HepG2 (cell line): ENCODE results near the gene NME1. TPM values are rescaled to one million over a fixed set of nuclear protein-coding genes. Genes with fewer than 3 reads are reported as not detected.

ENCODE experiments used
- ARID4A ChIP-seq: sonication (generic); formaldehyde crosslinking; IDR thresholded peaks from 2 replicates; pipeline ENCODE4 v1.5.0; 2020; ENCODE audit warnings: mild to moderate bottlenecking, missing genetic modification reagents, borderline replicate concordance
- BCL3 ChIP-seq: sonication (generic); formaldehyde crosslinking; IDR thresholded peaks from 2 replicates; pipeline ENCODE4 v1.5.1; 2020; ENCODE audit warnings: mild to moderate bottlenecking, missing genetic modification reagents, moderate library complexity
- CBX5 ChIP-seq: sonication (generic); formaldehyde crosslinking; IDR thresholded peaks from 2 replicates; pipeline ENCODE4 v1.4.0; 2020; ENCODE audit warnings: missing genetic modification reagents, borderline replicate concordance
- CENPT ChIP-seq: sonication (generic); formaldehyde crosslinking; IDR thresholded peaks from 2 replicates; pipeline ENCODE4 v1.8.0; 2022; ENCODE audit warnings: low read depth, mild to moderate bottlenecking, moderate library complexity, missing genetic modification reagents
- GPN1 ChIP-seq: sonication (generic); formaldehyde crosslinking; IDR thresholded peaks from 2 replicates; pipeline ENCODE4 v1.5.1; 2020; ENCODE audit warnings: missing genetic modification reagents, borderline replicate concordance
- MEIS1 ChIP-seq: sonication (generic); formaldehyde crosslinking; IDR thresholded peaks from 2 replicates; pipeline ENCODE4 v1.9.0; 2021; ENCODE audit warnings: mild to moderate bottlenecking, missing genetic modification reagents, moderate library complexity, borderline replicate concordance
- NR0B2 ChIP-seq: sonication (generic); formaldehyde crosslinking; IDR thresholded peaks from 2 replicates; pipeline ENCODE4 v1.4.0; 2020; ENCODE audit warnings: mild to moderate bottlenecking, missing genetic modification reagents
- PHF8 ChIP-seq: sonication (generic); formaldehyde crosslinking; IDR thresholded peaks from 2 replicates; pipeline ENCODE4 v1.5.0; 2020; ENCODE audit warnings: missing genetic modification reagents
- TAF15 ChIP-seq: fragments of 200-400 bp; formaldehyde crosslinking; IDR thresholded peaks from one replicate; pipeline ENCODE4 v1.6.1; 2018; ENCODE audit warnings: mild to moderate bottlenecking, low read depth, low read length; ENCODE audit not compliant: poor library complexity, severe bottlenecking
- XBP1 ChIP-seq: sonication (generic); formaldehyde crosslinking; IDR thresholded peaks from 2 replicates; pipeline ENCODE4 v1.5.0; 2020; ENCODE audit warnings: missing genetic modification reagents
- YY1 ChIP-seq: IDR thresholded peaks from 2 replicates; pipeline ENCODE4 v1.6.1; 2011; ENCODE audit warnings: low read length, low read depth, moderate library complexity, mild to moderate bottlenecking; ENCODE audit not compliant: insufficient read depth, insufficient replicate concordance
- ZBTB26 ChIP-seq: IDR thresholded peaks from 2 replicates; pipeline ENCODE4 v1.6.1; 2016; ENCODE audit warnings: missing compliant biosample characterization, missing genetic modification reagents, borderline replicate concordance
- ZBTB7A ChIP-seq: sonication (generic); formaldehyde crosslinking; IDR thresholded peaks from 2 replicates; pipeline ENCODE4 v1.8.0; 2022; ENCODE audit warnings: mild to moderate bottlenecking, missing genetic modification reagents
- ZFP36L2 ChIP-seq: sonication (generic); formaldehyde crosslinking; IDR thresholded peaks from 2 replicates; pipeline ENCODE4 v1.4.0; 2020; ENCODE audit warnings: missing genetic modification reagents
- ZNF235 ChIP-seq: sonication (generic); formaldehyde crosslinking; IDR thresholded peaks from 2 replicates; pipeline ENCODE4 v1.8.1; 2023; ENCODE audit warnings: mild to moderate bottlenecking, missing genetic modification reagents, borderline replicate concordance
- ZNF709 ChIP-seq: sonication (generic); formaldehyde crosslinking; IDR thresholded peaks from 2 replicates; pipeline ENCODE4 v1.5.0; 2020; ENCODE audit warnings: mild to moderate bottlenecking, missing genetic modification reagents
- ZNF75D ChIP-seq: sonication (generic); formaldehyde crosslinking; IDR thresholded peaks from 2 replicates; pipeline ENCODE4 v1.8.1; 2023; ENCODE audit warnings: missing genetic modification reagents, mild to moderate bottlenecking, borderline replicate concordance
- ZNF772 ChIP-seq: sonication (generic); formaldehyde crosslinking; IDR thresholded peaks from 2 replicates; pipeline ENCODE4 v1.5.0; 2020; ENCODE audit warnings: mild to moderate bottlenecking, missing genetic modification reagents
- ZNF773 ChIP-seq: sonication (generic); formaldehyde crosslinking; IDR thresholded peaks from 2 replicates; pipeline ENCODE4 v1.4.0; 2020; ENCODE audit warnings: missing genetic modification reagents, borderline replicate concordance
- ZNF891 ChIP-seq: sonication (generic); formaldehyde crosslinking; IDR thresholded peaks from 2 replicates; pipeline ENCODE4 v1.5.0; 2020; ENCODE audit warnings: mild to moderate bottlenecking, missing genetic modification reagents
- ZSCAN31 ChIP-seq: sonication (generic); formaldehyde crosslinking; IDR thresholded peaks from 2 replicates; pipeline ENCODE4 v1.5.0; 2020; ENCODE audit warnings: low read depth, mild to moderate bottlenecking, missing genetic modification reagents
- polyA plus RNA-seq, 8 experiments: library from polyadenylated mRNA; depleted of rRNA in 3 of 8; stranded (reverse) in 7 of 8; unstranded in 1 of 8; fragments of >200 nt; fragmentation: Illumina TruSeq in 4 of 8; extraction: Trizol in 4 of 8; gene quantifications; 2 replicates each; pipeline versions ENCODE4 v1.2.1 to v1.2.3, GENCODE V29; 2011 to 2016; ENCODE audit warnings: low read depth in 4 of 8, missing spikeins in 1 of 8, mixed read lengths in 1 of 8; ENCODE audit not compliant: insufficient read depth in 1 of 8
- total RNA-seq, 5 experiments: library from RNA; depleted of rRNA; stranded (reverse); fragments of >200 nt; fragmentation: Illumina TruSeq; extraction: Trizol; gene quantifications; 2 replicates each; pipeline ENCODE4 v1.2.3, GENCODE V29; 2016; ENCODE audit warnings: low read depth in 1 of 5

The NME1 gene
- total and polyA plus RNA-seq, 2 of the 13 experiments (the other 11 are each of a cell fraction or from before 2014, with no cell fraction given): 295 to 516 TPM

GRCh38 chr17:51120357-51120738, 33.0 kb upstream of the NME1 start (continued):
- no peak for TF ChIP-seq ZNF75D (CRISPR knock-in tag)
- TF ChIP-seq BCL3: peak; percentile 23; the same call in 1 of the 2 replicates
- no peak for TF ChIP-seq XBP1
- 0 out of 2 replicates have a peak, but pooled peaks have one; percentile 14 for TF ChIP-seq ZSCAN31 (CRISPR knock-in tag)
- TF ChIP-seq ZNF891 (CRISPR knock-in tag): peak; percentile 78; the same call in 1 of the 2 replicates
- TF ChIP-seq CBX5: peak; percentile 49
- TF ChIP-seq ZNF235: 0 out of 2 replicates have a peak, but pooled peaks have one; percentile 71
- TF ChIP-seq YY1: peak; percentile 2
- TF ChIP-seq ZFP36L2 (CRISPR knock-in tag): peak; percentile 20; the same call in 1 of the 2 replicates
- TF ChIP-seq ZNF709: no peak
- no peak for TF ChIP-seq CENPT
- TF ChIP-seq MEIS1 (CRISPR knock-in tag): no peak
- TF ChIP-seq ARID4A (CRISPR knock-in tag): peak; percentile 78
- peak; percentile 59 for TF ChIP-seq PHF8 (CRISPR knock-in tag)
- 0 out of 2 replicates have a peak, but pooled peaks have one; percentile 9 for TF ChIP-seq ZBTB7A
- TF ChIP-seq ZNF772 (CRISPR knock-in tag): peak; percentile 18; the same call in 1 of the 2 replicates
- peak; percentile 88 for TF ChIP-seq GPN1 (CRISPR knock-in tag)
- 0 out of 2 replicates have a peak, but pooled peaks have one; percentile 44 for TF ChIP-seq ZNF773 (CRISPR knock-in tag)
- no peak for TF ChIP-seq TAF15
- peak; percentile 53; the same call in 1 of the 2 replicates for TF ChIP-seq NR0B2 (CRISPR knock-in tag)
- TF ChIP-seq ZBTB26: peak; percentile 80
